ENCODE results near the gene MOB2. TPM values are rescaled to one million over a fixed set of nuclear protein-coding genes. Genes with fewer than 3 reads are reported as not detected.

Gene MOB2
- total RNA-seq, 4 donors from 2014 or later: 84.8 to 126 (median 93.8) TPM

DNA sequence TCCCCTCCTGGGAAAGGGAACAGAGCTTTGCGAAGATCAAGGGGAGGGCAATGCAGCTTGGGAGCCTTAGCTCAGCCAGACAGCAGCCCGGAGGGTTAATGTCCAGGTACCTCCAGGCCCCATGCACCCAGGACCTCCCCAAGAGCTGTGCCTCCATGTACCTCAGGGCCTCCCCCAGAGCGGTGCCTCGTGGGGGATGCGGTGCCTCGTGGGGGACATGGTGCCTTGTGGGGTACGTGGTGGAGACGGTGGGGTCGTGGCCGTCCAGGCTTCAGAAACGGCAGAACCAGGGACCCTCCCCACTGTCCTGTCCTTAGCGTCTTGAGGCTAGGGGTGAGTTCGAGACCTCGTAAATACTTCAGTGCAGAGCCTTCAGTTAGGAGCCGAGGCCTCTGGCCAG, 63.6 kb downstream of the MOB2 start:
- no peak for TF ChIP-seq POLR2A (IDR thresholded peaks at IDR 0.05)
- TF ChIP-seq, protein P1, sequence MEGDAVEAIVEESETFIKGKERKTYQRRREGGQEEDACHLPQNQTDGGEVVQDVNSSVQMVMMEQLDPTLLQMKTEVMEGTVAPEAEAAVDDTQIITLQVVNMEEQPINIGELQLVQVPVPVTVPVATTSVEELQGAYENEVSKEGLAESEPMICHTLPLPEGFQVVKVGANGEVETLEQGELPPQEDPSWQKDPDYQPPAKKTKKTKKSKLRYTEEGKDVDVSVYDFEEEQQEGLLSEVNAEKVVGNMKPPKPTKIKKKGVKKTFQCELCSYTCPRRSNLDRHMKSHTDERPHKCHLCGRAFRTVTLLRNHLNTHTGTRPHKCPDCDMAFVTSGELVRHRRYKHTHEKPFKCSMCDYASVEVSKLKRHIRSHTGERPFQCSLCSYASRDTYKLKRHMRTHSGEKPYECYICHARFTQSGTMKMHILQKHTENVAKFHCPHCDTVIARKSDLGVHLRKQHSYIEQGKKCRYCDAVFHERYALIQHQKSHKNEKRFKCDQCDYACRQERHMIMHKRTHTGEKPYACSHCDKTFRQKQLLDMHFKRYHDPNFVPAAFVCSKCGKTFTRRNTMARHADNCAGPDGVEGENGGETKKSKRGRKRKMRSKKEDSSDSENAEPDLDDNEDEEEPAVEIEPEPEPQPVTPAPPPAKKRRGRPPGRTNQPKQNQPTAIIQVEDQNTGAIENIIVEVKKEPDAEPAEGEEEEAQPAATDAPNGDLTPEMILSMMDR (IDR thresholded peaks at IDR 0.05): no peak
- WGBS, 2 donors: 84 to 86% methylated on average over 11 to 15 of the region's 15 CpGs
- no peak overlapping the region for H3K4me3 ChIP-seq (ENCODE audit: low read depth, poor library complexity, severe bottlenecking)
- no peak for DNase-seq (ENCODE audit: low spot score in 2 of 2)
- intact Hi-C loops (cut with DNase I; ENCODE audit: low total_unique reads): no loop called here

DNA sequence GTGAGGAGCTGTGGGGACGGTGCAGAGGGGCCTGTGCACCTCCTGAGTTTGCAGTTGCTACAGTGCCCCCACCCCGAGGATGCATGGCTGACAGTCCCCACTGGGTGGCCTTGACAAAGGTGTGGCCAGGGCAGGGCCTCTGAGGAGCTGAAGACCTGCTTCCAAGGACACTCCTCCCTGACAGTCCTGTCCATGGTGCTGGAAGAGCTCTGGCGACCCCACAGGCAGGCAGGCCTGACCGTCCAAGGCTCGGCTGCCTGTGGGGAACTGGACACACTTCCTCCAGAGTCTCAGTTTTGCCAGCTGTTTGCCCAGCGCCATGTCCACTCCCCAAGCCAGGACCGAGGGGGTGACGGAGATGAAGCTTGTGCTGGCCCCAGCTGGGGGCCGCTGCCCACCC, 64.1 kb downstream of the MOB2 start:
- TF ChIP-seq, protein P1 (IDR thresholded peaks at IDR 0.05): no peak
- TF ChIP-seq POLR2A (IDR thresholded peaks at IDR 0.05): no peak
- H3K4me3 ChIP-seq (ENCODE audit: low read depth, poor library complexity, severe bottlenecking): no peak overlapping the region
- no peak for DNase-seq (ENCODE audit: low spot score in 2 of 2)
- intact Hi-C loops (cut with DNase I; ENCODE audit: low total_unique reads): no loop called here
- 66 to 76% methylated on average over 7 to 9 of the region's 9 CpGs for WGBS, 2 donors

DNA sequence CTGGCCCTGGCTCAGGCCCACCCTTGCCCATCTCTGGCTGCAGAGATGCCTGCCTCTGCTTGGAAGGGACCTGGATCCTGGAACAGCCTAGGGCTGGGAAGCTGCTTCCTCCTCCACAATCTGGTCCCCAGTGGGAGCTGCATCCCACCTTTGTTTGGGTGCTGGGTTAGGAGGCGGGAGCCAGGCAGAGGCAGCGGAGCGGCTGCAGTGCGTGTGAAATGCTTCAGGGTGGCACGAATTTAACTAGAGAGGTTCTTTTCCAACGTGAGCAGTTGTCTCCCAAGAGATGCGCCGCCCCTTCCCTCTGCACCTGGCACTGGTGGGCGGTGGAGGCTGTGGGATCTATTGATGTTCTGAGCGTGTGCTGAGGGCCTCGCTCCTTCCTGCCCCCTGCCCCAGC, 65.3 kb downstream of the MOB2 start:
- no peak for TF ChIP-seq POLR2A (IDR thresholded peaks at IDR 0.05)
- TF ChIP-seq, protein P1 (IDR thresholded peaks at IDR 0.05): no peak
- DNase-seq (ENCODE audit: low spot score in 2 of 2): no peak
- WGBS, 2 donors: 81 to 89% methylated on average over 11 of the region's 11 CpGs
- intact Hi-C loops (cut with DNase I; ENCODE audit: low total_unique reads): no loop called here
- no peak overlapping the region for H3K4me3 ChIP-seq (ENCODE audit: low read depth, poor library complexity, severe bottlenecking)

DNA sequence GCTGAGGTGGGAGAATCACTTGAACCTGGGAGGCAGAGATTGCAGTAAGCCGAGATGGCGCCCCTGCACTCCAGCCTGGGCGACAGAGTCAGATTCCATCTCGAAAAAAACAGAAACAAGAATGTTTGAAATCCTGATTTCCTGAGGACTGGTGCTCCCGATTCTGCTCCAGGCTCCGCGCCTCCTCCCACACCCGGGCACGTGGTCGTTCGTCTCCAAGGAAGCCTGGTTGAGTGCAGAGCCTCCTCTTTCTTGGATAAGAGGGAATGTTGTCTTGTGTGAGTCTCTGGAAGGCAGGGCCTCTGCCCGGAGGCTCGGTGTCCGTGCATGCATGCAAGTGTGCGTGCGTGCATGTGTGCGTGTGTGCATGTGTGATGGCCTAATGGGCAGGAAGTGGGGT, 66.8 kb downstream of the MOB2 start:
- intact Hi-C loops (cut with DNase I; ENCODE audit: low total_unique reads): no loop called here
- no peak for DNase-seq (ENCODE audit: low spot score in 2 of 2)
- WGBS, 2 donors: 88 to 96% methylated on average over 17 of the region's 17 CpGs
- TF ChIP-seq POLR2A (IDR thresholded peaks at IDR 0.05): no peak
- TF ChIP-seq, protein P1 (IDR thresholded peaks at IDR 0.05): no peak
- H3K4me3 ChIP-seq (ENCODE audit: low read depth, poor library complexity, severe bottlenecking): no peak overlapping the region

Other genes with a start within 250 kb of the MOB2 start
- gene TOLLIP, start 177.1 kb downstream of the MOB2 start, total RNA-seq: 100 to 1,000 TPM; 114 to 167 (median 129) TPM
- gene BRSK2, start 96.8 kb downstream of the MOB2 start, total RNA-seq: under 1 TPM in 2 of 4 donors, not detected in 2; 0.23 to 0.68 TPM
- gene DUSP8, start 85.5 kb upstream of the MOB2 start, total RNA-seq: 10 to 100 TPM in 1 of 4 donors, 1 to 10 TPM in 3; 4.0 to 11.6 (median 5.9) TPM
- 1 to 10 TPM in 1 of 4 donors, not detected in 3; 8.1 TPM for gene KRTAP5-1, start 98.5 kb upstream of the MOB2 start, total RNA-seq
- gene KRTAP5-2, start 111.5 kb upstream of the MOB2 start, total RNA-seq: 10 to 100 TPM in 1 of 4 donors, under 1 TPM in 1, not detected in 2; 0.55 to 15.1 TPM
- 10 to 100 TPM in 1 of 4 donors, not detected in 3; 16.2 TPM for gene KRTAP5-3, start 121.7 kb upstream of the MOB2 start, total RNA-seq
- gene KRTAP5-4, start 135.4 kb upstream of the MOB2 start, total RNA-seq: 1 to 10 TPM in 1 of 4 donors, not detected in 3; 7.9 TPM
- gene KRTAP5-5, start 143.0 kb upstream of the MOB2 start, total RNA-seq: 1 to 10 TPM in 1 of 4 donors, not detected in 3; 2.5 TPM
- 1 to 10 TPM in 1 of 4 donors, not detected in 3; 6.7 TPM for gene KRTAP5-6, start 210.4 kb upstream of the MOB2 start, total RNA-seq